SU-DHL-6 (cell line): Measurements from ENCODE around the gene POLN.

ENCODE experiments used
- H2AFZ ChIP-seq: fragments of 200-600 bp; sonication (generic); 2 replicates; pipeline ENCODE4 v1.6.1; 2014; ENCODE audit warnings: low read depth, mild to moderate bottlenecking, moderate library complexity, mixed read lengths, antibody characterized with exemption, low read length; ENCODE audit not compliant: severe bottlenecking
- H3F3A ChIP-seq: fragments of 200-600 bp; shearing (Covaris generic); 2 replicates; pipeline ENCODE4 v1.6.0; 2016; ENCODE audit warnings: antibody characterized with exemption, mild to moderate bottlenecking; ENCODE audit not compliant: insufficient read depth
- H3K27ac ChIP-seq: fragments of 200-600 bp; sonication (generic); 2 replicates; pipeline ENCODE4 v1.5.1; 2016; ENCODE audit warnings: low read depth, mild to moderate bottlenecking, low read length, moderate library complexity, mixed read lengths
- H3K27me3 ChIP-seq: fragments of 200-600 bp; sonication (generic), shearing (Covaris generic); 2 replicates; pipeline ENCODE4 v1.6.0; 2014; ENCODE audit warnings: mild to moderate bottlenecking, low read length
- H3K36me3 ChIP-seq: fragments of 200-600 bp; sonication (generic); 2 replicates; pipeline ENCODE4 v1.6.1; 2014; ENCODE audit warnings: mild to moderate bottlenecking, low read length, mixed read lengths
- H3K4me2 ChIP-seq: fragments of 300-600, 200-600 bp; shearing (Covaris generic), sonication (generic); 2 replicates; pipeline ENCODE4 v1.6.0; 2014; ENCODE audit warnings: low read length, low read depth, mild to moderate bottlenecking; ENCODE audit not compliant: poor library complexity, severe bottlenecking
- H3K4me3 ChIP-seq: fragments of 200-600 bp; sonication (generic); 2 replicates; pipeline ENCODE4 v1.5.1; 2014; ENCODE audit warnings: antibody characterized with exemption, low read length, mild to moderate bottlenecking, mixed read lengths; ENCODE audit not compliant: insufficient read depth, poor library complexity, severe bottlenecking
- H3K79me2 ChIP-seq: fragments of 200-600 bp; sonication (generic); 2 replicates; pipeline ENCODE4 v1.6.1; 2014; ENCODE audit warnings: mild to moderate bottlenecking, low read length, moderate library complexity; ENCODE audit not compliant: insufficient read depth
- H3K9ac ChIP-seq: fragments of 200-600 bp; sonication (generic); 2 replicates; pipeline ENCODE4 v1.7.0; 2014; ENCODE audit warnings: mild to moderate bottlenecking, low read length
- H3K9me2 ChIP-seq: fragments of 200-600 bp; sonication (generic); replicated peaks from 2 replicates; pipeline ENCODE4 v1.6.1; 2014; ENCODE audit warnings: low read length; ENCODE audit not compliant: insufficient read depth
- H3K9me3 ChIP-seq: fragments of 200-600 bp; sonication (generic); 2 replicates; pipeline ENCODE4 v1.6.1; 2014; ENCODE audit warnings: low read length, mixed read lengths; ENCODE audit not compliant: insufficient read depth
- H4K20me1 ChIP-seq: fragments of 200-600 bp; sonication (generic); 2 replicates; pipeline ENCODE4 v1.6.1; 2014; ENCODE audit warnings: low read depth, mild to moderate bottlenecking, antibody characterized with exemption, low read length, moderate library complexity, mixed read lengths
- EZH2phosphoT487 ChIP-seq: fragments of 200-600 bp; sonication (generic), shearing (Covaris generic); conservative IDR thresholded peaks from 2 replicates; pipeline ENCODE4 v1.6.1; 2018; ENCODE audit warnings: mild to moderate bottlenecking, antibody characterized with exemption, low read length, moderate library complexity, mixed read lengths
- TF ChIP-seq, protein P1 (sequence below): fragments of 200-600 bp; sonication (generic); IDR thresholded peaks from one replicate; pipeline ENCODE4 v1.5.1; 2017; ENCODE audit warnings: antibody characterized with exemption, mild to moderate bottlenecking, low read length, moderate library complexity; ENCODE audit not compliant: insufficient read depth, poor library complexity, severe bottlenecking

The POLN gene

DNA sequence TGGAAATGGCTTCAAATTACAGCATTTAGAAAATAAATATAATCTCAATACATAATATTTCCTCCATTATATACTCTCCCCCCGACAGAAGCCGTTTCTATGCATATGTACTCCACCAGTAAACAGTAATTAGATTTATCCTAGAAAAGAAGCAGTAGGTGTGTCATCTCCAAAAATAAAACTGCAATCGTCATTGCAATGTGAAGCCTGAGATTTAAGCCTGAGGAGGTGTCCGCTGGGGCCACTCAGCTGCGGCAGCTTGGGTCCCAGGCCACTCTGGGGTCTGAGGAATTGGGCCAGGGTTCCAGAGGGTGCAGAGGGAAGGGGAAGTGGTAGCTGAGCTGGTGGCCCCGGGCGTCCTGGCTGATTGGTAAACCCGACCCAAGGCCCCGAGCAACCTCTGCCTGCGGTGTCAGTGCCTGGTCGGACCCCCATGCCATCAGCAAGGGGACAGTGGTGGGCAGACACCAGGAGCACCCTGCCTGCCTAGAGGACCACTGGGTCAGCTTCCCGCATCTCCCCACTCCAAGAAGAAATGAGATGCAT lies 27.8 kb upstream of the POLN start:
- Histone ChIP-seq H3K9ac (no peak overlapping the region), H4K20me1 (no peaks in the 10 kb centered on the region), H3K79me2 (no peaks in the 10 kb centered on the region), H2AFZ (no peak overlapping the region), H3K4me3 (no peak overlapping the region), H3K9me3 (no peaks in the 10 kb centered on the region), H3K27me3 (no peaks in the 10 kb centered on the region), H3K4me2 (no peak overlapping the region), H3K27ac (no peak overlapping the region), H3F3A (no peaks in the 10 kb centered on the region), H3K36me3 (no peaks in the 10 kb centered on the region), H3K9me2 (no peaks in the 10 kb centered on the region)
- TF ChIP-seq EZH2phosphoT487 = no peak
- TF ChIP-seq, protein P1, sequence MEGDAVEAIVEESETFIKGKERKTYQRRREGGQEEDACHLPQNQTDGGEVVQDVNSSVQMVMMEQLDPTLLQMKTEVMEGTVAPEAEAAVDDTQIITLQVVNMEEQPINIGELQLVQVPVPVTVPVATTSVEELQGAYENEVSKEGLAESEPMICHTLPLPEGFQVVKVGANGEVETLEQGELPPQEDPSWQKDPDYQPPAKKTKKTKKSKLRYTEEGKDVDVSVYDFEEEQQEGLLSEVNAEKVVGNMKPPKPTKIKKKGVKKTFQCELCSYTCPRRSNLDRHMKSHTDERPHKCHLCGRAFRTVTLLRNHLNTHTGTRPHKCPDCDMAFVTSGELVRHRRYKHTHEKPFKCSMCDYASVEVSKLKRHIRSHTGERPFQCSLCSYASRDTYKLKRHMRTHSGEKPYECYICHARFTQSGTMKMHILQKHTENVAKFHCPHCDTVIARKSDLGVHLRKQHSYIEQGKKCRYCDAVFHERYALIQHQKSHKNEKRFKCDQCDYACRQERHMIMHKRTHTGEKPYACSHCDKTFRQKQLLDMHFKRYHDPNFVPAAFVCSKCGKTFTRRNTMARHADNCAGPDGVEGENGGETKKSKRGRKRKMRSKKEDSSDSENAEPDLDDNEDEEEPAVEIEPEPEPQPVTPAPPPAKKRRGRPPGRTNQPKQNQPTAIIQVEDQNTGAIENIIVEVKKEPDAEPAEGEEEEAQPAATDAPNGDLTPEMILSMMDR = no peak

DNA sequence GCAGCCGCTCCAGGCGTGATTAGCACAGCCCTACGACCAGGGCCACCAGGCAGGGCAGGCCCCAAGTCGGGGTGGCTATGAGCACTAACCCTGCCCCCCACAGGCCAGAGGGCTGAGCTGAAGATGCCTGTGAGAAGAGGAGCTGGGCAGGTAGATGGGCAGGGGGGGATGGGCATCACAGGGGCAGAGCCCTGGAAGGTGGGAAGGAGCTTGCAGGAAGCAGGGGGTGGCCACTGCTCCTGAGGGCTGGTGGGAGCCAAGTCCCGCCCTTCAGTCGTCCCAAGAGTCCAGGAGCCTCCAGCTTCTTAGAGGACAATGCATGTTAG lies 27.2 kb upstream of the POLN start:
- TF ChIP-seq EZH2phosphoT487 = no peak
- TF ChIP-seq, protein P1 = no peak

DNA sequence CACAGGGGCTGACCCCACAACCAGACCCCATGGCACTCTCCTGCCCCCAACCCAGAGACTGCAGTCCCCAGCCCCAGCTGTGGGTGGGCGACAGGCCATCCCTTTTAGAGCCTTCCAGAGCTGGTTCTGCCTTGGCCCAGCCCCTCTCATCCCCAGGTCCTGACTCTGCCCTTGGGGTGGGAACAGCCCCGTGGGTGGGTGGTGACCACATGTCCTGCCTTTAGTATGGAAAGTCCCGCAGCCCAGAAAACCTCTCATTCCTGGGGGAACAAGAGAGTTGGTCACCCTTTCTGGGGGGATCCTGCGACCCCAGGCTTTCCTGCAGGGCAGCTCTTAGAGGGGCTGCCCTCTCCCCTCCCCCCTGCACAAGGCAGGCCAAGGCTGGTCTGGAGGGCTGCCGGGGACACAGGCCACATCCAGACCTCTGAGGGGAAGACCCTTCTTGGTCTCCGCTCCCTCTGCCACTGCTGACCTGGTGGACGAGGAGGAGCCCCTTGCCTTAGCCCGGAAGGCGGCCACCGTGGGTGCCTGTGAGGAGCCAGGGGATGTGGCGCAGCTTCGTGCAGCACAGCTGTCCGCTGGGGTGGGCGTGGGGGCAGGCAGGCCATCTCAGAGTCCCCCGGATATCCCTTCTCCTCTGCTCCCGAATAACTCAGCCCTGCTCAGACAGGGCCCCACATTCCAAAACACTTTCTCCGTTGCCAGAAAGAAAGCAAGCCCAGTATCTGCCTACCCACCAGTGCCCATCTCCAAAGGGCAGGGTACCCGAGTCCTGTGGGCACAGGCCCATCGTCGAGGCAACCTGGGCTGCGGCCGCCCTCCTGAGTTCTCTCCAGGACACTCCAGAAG lies 26.7 kb upstream of the POLN start:
- Histone ChIP-seq H4K20me1 (no peaks in the 10 kb centered on the region), H3K79me2 (no peaks in the 10 kb centered on the region), H3K9me2 (no peaks in the 10 kb centered on the region), H3K27me3 (no peaks in the 10 kb centered on the region), H3F3A (no peaks in the 10 kb centered on the region), H3K9ac (no peak overlapping the region), H3K27ac (no peak overlapping the region), H3K36me3 (no peaks in the 10 kb centered on the region), H3K4me2 (no peak overlapping the region), H2AFZ (no peak overlapping the region), H3K9me3 (no peaks in the 10 kb centered on the region), H3K4me3 (no peak overlapping the region)
- TF ChIP-seq EZH2phosphoT487 = no peak
- TF ChIP-seq, protein P1 = no peak

More for the DNA sequence above, 27.2 kb upstream of the POLN start:
- Histone ChIP-seq H3K27me3 (no peaks in the 10 kb centered on the region), H3K9me2 (no peaks in the 10 kb centered on the region), H3F3A (no peaks in the 10 kb centered on the region), H3K4me2 (no peak overlapping the region), H4K20me1 (no peaks in the 10 kb centered on the region), H3K36me3 (no peaks in the 10 kb centered on the region), H3K9me3 (no peaks in the 10 kb centered on the region), H2AFZ (no peak overlapping the region), H3K79me2 (no peaks in the 10 kb centered on the region), H3K4me3 (no peak overlapping the region), H3K9ac (no peak overlapping the region), H3K27ac (no peak overlapping the region)
